ENCODE data around the gene TCP11L1.
"Not testable (repeated sequence)": the region's sequence is repeated elsewhere in the genome, so short reads cannot be mapped to it uniquely, and the experiment has no call there.

Gene TCP11L1

GRCh38 chr11:33064866-33065265 is 25.5 kb downstream of the TCP11L1 start:
- in situ Hi-C loops (cut with HindIII; ENCODE audit: low sequenced_read_pairs), result no loop called here

- in situ Hi-C loops (cut with HindIII; ENCODE audit: low sequenced_read_pairs), result no loop called here
Measured at GRCh38 chr11:33065445-33066178, 26.2 kb downstream of the TCP11L1 start.

GRCh38 chr11:33067294-33067693 is 27.9 kb downstream of the TCP11L1 start:
- in situ Hi-C loops (cut with HindIII; ENCODE audit: low sequenced_read_pairs), result no loop called here

GRCh38 chr11:33068611-33069340 is 29.4 kb downstream of the TCP11L1 start:
- in situ Hi-C loops (cut with HindIII; ENCODE audit: low sequenced_read_pairs), result no loop called here

GRCh38 chr11:33072465-33072864 is 33.1 kb downstream of the TCP11L1 start:
- in situ Hi-C loops (cut with HindIII; ENCODE audit: low sequenced_read_pairs), result no loop called here

GRCh38 chr11:33083918-33084317 is 44.5 kb downstream of the TCP11L1 start:
- in situ Hi-C loops (cut with HindIII; ENCODE audit: low sequenced_read_pairs), result no loop called here

- in situ Hi-C loops (cut with HindIII; ENCODE audit: low sequenced_read_pairs), result no loop called here
Measured at GRCh38 chr11:33086017-33086416, 46.6 kb downstream of the TCP11L1 start.

GRCh38 chr11:33089776-33090175 is 50.4 kb downstream of the TCP11L1 start:
- in situ Hi-C loops (cut with HindIII; ENCODE audit: low sequenced_read_pairs), result no loop called here

- in situ Hi-C loops (cut with HindIII; ENCODE audit: low sequenced_read_pairs), result no loop called here
Measured at GRCh38 chr11:33094157-33094556, 54.8 kb downstream of the TCP11L1 start.

GRCh38 chr11:33103836-33104235 is 64.5 kb downstream of the TCP11L1 start:
- in situ Hi-C loops (cut with HindIII; ENCODE audit: low sequenced_read_pairs), result no loop called here

- in situ Hi-C loops (cut with HindIII; ENCODE audit: low sequenced_read_pairs), result no loop called here
Measured at GRCh38 chr11:33109294-33109895, 70.0 kb downstream of the TCP11L1 start.

- in situ Hi-C loops (cut with HindIII; ENCODE audit: low sequenced_read_pairs), result no loop called here
Measured at GRCh38 chr11:33110083-33110482, 70.7 kb downstream of the TCP11L1 start.

- in situ Hi-C loops (cut with HindIII; ENCODE audit: low sequenced_read_pairs), result no loop called here
Measured at GRCh38 chr11:33116535-33116934, 77.2 kb downstream of the TCP11L1 start.

GRCh38 chr11:33122696-33123095 is 83.3 kb downstream of the TCP11L1 start:
- in situ Hi-C loops (cut with HindIII; ENCODE audit: low sequenced_read_pairs), result not testable (repeated sequence)

Measured in DLD1 (cell line).